HL-60/S4 treated with phorbol 12-myristate 13-acetate at 8.2 ng/mL for 4 days and 3 days (cell line): ENCODE measurements around the gene POLDIP3.

Experiments
- in situ Hi-C: fragments of 300-500 bp; cut with MboI; formaldehyde crosslinking; loops from 2 replicates; pipeline ENCODE4 v1.15.0; 2022; ENCODE audit warnings: low sequenced_read_pairs

POLDIP3 gene, protein sequence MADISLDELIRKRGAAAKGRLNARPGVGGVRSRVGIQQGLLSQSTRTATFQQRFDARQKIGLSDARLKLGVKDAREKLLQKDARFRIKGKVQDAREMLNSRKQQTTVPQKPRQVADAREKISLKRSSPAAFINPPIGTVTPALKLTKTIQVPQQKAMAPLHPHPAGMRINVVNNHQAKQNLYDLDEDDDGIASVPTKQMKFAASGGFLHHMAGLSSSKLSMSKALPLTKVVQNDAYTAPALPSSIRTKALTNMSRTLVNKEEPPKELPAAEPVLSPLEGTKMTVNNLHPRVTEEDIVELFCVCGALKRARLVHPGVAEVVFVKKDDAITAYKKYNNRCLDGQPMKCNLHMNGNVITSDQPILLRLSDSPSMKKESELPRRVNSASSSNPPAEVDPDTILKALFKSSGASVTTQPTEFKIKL

DNA sequence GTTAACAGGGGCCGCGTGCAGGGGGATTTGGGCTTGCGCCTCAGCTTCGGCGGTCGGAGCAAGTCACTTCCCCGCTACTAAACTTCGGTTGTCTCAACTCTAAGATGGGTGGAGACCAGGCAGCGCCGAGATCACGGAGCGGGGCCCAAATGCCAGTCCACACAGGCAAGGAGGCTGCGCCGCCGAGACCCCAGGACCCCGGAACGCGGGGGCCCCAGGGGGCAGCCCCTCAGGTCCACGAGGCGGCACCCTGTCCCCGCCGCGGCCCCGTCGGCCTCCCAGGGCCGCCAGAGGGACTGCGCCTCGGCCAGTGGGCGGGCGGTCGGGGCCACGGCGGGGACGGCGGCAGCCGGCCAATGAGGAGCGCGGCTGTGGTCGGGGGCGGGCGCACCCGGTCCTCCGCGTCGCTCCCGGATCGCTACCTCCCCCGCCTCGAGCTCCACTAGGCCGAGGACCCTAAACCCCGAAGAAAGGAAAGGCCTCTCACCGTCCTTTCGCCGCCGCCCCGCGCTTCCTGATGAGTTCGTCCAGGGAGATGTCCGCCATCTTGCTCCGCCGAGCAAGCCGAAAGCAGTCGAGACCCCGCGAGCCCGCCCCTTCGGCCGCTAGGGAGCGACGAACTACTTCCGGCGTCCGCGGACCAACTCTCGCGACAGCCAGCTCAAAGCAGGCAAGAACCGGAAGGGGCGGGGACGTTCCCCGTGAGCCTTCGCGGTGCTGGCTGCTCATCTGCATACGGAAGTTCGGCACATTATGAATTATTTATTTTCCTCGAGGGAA, at the start of gene POLDIP3:
Gene POLDIP3, minus strand, starts transcription at position 572 of the 780 bp plus-strand sequence. Its CDS starts 26 bp downstream, at position 546.
- in situ Hi-C loops: no loop called here

DNA sequence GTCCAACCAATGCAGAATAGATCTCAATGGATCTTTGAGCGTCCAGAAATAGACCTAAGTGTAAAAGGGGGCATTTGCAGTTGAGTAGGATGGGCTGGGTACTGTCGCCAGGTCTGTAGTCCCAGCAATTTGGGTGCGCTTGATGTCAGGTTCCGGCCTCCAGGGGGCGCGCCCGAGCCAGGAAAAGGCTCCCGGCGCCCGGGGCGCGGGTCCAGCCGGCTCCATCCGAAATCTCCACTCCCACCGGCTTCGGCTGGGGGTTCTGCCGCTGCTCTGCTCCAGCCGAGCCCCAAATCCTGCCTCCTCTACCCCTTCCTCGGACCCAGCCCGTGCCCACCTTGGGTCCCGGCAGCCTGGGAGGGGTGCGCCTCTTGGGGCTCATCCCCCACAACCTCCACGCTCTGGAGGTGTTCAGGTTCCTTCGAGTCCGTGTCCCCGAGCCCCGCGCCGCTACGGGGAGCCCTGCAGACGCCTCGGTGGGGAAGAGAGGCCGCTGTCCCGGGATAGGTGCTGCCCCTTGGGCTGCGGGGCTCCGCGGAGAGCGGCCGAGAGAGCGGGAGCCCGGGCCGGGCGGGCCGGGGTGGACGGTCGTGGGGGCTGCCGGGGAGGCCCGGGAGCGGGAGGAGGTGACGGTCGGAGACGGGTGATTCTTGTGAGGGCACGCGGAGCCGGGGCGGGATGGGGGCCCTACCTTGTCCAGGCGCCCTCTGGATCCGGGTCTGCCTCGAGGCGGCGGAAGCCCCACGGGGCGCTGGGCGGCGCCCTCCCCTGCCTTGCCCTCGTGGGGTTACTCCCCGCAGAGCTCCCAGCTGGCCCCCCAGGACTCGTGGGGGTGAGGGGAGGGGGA, 47.5 kb upstream of the POLDIP3 start:
- in situ Hi-C loops: loop anchor here (25.0 kb wide), 1 partner anchor 400 kb away; no protein-coding TSS in a partner anchor

DNA sequence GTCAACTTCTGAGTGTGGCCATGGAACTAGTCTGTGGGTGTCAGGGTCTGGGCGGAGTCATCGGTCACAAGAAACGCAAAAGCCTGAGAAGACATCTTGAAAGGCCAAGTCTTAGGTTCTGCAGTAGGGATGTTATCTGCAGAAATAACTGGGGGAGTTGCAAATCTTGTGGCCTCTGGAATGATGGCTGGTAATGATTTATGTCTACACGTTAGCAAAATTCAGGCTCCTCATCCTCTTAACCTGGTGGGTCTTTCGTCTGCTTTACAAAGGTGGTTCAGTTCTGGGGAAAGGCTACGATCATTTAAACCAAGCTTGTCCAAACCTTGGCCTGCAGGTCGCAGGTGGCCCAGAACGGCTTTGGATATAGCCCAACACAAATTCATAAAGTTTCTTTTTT, 41.9 kb upstream of the POLDIP3 start:
- in situ Hi-C loops: loop anchor here (25.0 kb wide), 1 partner anchor 406 kb away; no protein-coding TSS in a partner anchor

DNA sequence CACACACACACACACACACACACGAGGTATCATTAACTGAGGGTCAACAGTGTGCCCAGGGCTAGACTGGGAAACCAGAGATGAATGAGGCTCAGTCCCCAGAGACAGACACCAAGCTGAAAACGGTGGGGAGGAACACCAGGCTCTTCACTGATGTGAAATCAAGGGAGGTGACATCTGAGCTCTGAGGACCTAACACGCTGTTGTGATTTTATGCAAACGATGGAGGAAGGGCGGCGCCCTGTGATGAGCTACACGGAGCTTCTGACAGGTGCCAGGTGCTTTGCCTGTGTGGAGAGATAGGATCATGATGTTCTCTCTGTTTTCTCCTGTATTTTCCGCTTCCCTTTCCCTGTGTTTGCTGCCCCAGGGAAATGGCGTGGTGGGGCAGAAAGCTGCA, 41.0 kb upstream of the POLDIP3 start:
- in situ Hi-C loops: loop anchor here (25.0 kb wide), 1 partner anchor 407 kb away; no protein-coding TSS in a partner anchor

DNA sequence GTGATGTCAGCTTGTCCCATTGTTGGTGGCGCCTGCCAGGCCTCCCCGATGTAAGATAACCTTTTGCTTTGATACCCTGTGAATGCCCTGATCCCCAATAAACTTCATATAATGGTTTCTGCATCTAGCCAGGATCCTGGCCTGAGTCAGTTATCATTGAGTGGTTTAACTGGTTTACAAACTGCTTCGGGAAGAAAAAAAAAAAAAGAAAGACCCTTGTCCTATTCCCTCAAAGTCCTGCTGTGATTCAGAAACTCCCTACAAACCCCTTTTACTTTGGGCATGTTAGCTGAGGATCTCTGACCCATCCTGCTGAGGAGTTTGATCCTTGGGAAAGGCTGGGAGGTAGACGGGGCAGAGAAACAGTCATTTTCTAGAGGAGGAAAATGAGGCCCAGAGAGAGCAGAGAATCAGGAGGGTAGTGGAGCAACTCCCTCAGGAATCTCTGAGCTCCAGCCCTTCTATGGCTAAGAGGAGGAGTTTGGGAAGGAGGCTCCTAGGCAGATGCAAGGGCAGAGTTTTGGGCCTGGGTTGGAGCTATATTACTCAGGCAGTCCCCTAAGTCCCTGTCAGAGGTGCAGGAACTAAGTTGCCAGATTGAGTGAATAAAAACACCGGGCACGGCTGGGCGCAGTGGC, 39.9 kb upstream of the POLDIP3 start:
- in situ Hi-C loops: loop anchor here (25.0 kb wide), 1 partner anchor 408 kb away; no protein-coding TSS in a partner anchor

DNA sequence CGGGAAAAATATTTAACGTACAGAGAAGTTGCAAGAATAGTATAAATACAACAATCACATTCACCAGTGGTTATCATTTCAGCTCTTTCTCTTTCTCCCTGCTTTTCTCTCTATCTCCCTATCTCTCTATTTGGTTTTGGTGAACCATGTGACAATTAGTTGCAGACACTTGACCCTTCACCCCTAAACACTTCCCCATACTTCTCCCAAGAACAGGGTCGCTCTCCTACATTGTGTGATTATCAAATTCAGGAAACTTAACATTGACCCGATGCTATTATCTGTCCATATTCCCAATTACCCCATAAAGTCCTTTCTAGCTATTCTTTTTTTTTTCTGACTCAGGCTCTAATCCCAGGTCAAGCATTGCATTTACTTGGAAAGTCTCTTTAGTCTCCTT, 39.3 kb upstream of the POLDIP3 start:
- in situ Hi-C loops: loop anchor here (25.0 kb wide), 1 partner anchor 408 kb away; no protein-coding TSS in a partner anchor

DNA sequence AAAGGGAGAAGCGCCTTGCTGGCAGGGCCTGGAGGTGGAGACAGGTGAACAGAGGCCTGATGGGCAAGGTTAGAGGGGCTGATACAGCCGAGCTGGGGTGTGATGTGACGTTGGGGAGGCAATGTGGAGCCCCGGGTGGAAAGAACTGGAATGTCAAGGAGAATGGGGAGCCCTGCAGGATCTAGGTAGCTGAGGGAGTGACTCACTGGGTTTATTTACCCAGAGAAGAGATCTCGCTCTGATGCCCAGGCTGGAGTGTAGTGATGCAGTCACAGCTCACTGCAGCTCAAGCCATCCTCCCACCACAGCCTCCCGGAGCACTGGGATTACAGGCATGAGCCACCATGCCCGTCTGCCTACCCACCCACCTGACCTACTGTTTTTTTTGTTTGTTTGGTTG, 36.5 kb upstream of the POLDIP3 start:
- in situ Hi-C loops: loop anchor here (25.0 kb wide), 1 partner anchor 411 kb away; no protein-coding TSS in a partner anchor

DNA sequence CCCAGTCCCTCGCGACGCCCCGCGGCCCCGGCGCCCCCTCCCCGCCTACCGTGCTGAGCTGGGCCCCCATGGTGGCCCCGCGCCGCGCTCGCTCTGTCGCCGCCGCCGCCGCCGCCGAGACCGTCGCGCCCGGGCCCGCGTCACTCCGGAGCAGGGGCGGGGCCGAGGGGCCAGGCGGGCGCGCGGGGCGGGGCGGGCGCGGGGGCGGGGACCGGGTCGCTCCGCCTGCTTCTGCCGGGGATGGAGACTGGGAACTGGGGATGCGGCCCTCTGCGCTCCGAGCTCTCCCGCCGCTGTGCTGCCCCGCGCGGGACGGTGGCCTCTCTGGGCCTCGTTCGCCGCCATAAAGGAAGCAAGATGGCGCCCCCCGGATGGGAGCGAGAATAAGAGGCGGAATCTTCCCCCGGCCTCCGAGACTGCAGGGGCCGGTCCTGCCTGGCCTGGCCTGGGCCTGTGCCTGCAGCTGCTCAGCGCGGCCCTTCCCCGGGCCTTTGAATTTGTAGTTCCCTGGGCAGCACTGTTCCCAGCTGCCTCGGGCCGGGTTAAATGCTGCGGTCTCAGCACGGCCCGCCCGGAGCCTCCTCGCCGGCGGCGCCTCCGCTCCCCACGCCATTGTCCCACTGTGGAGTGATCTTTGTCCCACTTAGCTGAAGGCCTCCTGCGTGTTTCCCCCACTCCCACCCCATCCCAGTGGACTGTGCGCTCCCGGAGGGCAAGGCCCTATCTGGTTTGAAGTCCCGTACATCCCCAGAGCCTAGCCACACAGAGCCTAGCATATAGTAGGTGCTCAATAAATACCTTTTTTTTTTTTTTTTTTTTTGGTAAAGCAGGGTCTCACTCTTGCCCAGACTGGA, 34.8 kb upstream of the POLDIP3 start, which contains the start of gene CYB5R3:
Gene CYB5R3, minus strand, starts transcription at position 147 of the 854 bp plus-strand sequence. Its CDS starts 77 bp downstream, at position 70.
- in situ Hi-C loops: loop anchor here (25.0 kb wide), 1 partner anchor 413 kb away; no protein-coding TSS in a partner anchor

DNA sequence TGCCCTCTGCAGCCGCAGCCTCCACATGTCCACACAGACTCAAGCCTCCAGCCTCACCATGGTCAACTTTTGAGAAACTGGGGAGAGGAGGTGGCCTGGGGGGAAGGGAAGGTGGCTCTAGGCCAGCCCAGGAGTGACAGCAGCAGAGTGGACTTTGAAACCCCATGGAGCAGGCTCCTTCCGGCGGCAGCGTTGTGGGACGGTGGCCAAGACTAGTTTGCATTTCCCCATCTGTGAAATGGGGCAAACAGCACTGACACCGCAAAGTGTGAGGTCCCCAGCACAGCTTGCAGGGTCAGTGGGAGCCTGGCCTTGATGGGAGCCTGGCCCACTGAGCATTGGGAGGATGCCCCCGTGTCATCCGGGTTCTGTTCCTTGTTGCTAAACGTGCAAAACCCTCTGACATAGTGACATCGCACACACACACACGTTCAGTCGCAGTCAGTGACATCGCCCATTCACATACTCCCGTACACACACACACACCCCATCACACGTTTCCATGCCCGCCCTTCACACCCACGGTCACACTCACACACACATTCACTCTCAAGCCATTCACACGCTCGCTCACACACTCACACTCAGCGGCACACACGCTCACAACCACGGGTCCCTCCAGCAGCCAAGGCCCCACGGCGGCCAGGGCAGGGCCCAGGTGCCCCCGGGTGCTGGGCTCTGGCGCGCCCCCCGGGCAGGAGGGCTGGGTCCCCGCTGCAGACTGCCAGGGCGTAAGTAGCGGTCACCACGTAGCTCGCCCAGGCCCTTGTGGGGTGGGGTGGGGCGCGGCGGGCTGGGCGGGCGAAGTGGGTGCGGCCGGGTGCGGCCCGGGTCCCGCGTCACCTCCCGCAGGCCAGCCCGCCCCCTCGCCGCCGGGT, 33.9 kb upstream of the POLDIP3 start:
- in situ Hi-C loops: no loop called here

DNA sequence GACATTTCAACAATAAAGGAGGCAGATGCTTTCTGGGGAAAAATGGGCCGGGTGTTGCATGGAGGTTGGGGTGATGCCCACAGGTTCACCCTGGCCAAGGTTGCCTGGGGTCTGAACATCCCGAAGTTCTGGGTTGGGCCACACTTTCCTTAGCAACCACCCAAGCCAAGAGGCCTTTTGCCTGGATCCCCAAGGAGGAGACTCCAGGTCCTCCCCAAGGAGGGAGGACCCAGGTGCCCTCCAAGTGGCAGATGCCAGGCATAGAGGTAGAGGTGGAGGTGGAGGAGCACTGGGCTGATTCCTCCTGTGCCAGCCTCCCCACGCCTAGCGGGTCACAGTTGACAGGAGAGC, 33.3 kb upstream of the POLDIP3 start:
- in situ Hi-C loops: no loop called here

DNA sequence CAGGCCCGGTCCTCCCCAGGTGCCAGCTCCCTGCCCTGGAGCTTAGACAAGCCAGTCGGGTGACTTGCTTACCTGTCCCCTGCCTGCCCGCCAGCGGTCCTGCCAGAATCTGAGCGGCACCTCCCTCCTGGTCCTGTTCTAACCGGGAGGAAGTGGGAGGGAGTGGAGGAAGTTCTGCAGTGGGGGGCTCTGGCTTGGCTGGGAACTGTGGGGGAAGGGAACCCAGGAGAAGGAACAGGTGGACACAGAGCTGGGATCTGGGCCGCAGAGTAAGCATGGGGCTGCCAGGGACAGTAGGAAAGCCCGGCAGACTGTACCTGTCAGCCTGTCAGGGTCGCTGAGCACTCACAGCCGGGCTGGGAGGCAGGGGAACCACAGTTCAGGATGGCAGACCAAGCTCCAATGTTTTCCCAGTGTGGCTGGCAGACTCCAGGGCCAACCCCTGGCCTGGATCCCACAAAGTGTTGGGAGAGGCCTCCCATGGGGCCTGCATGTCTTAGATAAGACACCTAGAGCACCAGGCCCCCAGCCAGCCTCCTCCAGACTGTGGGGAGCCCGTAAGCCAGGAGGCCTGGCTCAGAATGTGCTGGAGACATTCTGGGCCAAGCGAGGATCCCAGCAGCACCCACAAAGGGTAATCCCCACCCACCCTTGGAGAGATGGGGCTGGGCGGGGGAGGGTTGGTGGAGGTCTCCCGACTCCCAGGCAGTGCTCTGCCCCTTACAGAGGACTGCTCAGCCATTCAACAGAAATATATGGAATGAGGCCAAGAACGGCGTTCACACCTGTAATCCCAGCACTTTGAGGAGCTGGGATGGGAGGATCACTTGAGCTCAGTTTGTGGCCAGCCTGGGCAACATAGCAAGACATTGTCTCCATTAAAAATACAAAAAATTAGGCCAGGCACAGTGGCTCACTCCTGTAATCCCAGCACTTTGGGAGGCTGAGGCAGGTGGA, 32.2 kb upstream of the POLDIP3 start:
- in situ Hi-C loops: no loop called here

DNA sequence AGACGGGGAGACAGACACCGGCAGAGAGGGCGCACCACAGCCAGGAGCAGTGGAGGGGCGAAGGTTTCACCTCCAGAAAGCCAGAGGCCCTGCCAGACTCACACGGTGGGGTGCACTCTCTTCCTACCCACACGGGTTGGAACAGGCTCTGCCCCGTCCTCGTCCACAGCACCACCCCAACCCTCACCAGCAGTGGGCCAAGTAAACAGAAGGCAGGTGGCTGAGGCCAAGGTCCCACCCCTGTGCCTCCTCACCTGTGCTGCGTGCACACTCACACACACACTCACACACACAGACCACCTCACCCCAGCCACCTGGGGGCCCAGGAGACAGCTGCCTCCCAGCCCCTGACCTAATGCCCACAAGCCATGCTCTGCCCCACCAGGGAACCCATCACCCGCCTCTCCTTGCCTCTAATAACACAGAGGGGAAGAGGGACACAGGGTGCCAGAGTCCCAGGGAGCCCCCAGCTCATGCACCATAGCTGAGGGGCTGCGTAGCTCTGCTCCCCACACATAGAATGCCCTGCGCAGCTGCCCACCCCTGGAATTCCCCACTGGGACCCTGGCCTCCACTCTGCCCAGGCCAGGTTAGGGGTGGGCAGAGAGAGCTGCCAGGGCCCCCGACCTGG, 31.4 kb upstream of the POLDIP3 start:
- in situ Hi-C loops: no loop called here

DNA sequence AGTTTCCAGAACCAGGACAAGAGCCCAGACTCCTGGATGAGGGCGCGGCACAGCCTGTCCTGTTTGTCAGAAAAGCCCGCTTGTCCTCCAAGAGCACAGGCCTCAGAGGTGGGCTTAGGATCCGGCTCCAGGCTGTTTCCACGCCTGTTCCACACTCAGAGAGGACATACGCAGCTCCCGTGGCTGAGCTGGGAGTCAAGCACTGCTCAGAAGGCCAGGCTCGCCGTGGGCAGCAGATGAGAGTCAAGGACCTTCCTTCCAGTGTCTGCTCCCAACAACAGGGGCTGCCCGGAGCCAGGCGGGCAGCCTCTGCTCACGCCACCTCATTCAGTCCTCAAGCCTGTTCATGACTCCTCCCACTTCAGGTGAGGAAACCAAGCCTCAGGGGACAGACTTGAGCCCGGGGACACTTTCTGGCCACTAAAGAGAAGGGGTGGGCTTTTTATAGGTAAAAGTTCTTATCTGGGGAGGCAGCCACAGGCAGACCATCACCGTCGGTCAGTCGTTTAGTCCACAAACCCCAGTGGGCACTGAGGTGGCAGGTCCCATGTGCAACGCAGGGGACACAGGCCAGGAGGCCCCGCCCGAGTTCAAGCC, 30.8 kb upstream of the POLDIP3 start:
- in situ Hi-C loops: no loop called here

DNA sequence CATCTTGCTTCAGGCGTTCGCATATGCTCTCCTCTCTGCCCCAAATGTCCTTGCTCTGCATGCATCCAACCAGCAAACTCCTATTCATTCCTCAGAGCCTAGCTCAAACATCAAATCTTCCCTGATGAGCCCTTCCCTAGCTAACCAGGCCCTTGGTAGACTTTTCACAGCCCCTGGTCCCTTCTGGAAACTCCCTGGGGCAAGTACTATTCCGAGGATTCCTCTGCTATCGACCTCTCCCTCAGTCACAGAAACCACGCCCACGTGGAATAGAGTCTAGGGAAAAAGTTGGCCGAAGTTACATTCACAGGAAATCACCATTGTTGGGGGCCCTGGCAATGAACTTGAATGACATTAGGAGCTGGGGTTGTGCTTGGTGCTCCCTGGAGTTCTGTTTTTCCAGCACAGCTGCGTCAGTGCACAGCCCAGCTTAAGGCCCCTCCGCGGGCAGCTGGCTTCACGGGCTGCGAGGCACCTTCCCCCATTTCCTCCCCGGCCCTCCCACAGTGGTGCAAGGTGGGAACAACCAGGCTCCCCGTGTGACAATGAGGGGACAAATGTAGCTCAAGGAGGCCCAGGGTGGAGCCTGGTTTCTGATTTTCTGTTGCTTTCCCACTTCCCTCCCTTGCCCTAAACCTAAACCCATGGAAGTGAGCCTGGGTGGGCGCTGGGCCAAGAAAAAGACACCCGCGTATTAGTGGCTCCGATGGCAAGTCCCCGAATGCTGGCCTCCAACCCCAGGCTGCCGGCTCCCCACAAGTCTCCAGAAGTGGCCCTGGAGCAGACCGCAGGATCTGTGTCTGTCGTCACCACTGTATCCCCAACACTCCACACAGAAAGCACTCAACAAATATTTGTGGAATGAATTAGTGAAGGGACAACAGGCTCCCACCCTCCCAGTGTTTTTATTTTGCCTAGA, 30.0 kb upstream of the POLDIP3 start:
- in situ Hi-C loops: no loop called here
